Astrocyte of the spinal cord (primary cell): ENCODE results near the gene INPP5A.

Experiments used
- DNase-seq: peaks from one replicate; pipeline ENCODE4 v3.0.0; 2011; ENCODE audit warnings: low read depth, low spot score
- H3K4me3 ChIP-seq: 2 replicates; pipeline ENCODE4 v1.5.1; 2011; ENCODE audit warnings: low read depth, mild to moderate bottlenecking, low read length, moderate library complexity
- in situ Hi-C: cut with HindIII; loops from 2 replicates; pipeline ENCODE4 v1.10.0; 2017; ENCODE audit warnings: low sequenced_read_pairs
- TF ChIP-seq, protein P1 (sequence below): IDR thresholded peaks from 2 replicates; pipeline ENCODE4 v1.5.1; 2012; ENCODE audit warnings: low read depth, mild to moderate bottlenecking, low read length, inconsistent platforms

INPP5A gene

GRCh38 chr10:132808383-132809231 is 271.0 kb downstream of the INPP5A start:
- in situ Hi-C loops: no loop called here
- DNase-seq: no peak
- no peak overlapping the region for H3K4me3 ChIP-seq
- TF ChIP-seq, protein P1, sequence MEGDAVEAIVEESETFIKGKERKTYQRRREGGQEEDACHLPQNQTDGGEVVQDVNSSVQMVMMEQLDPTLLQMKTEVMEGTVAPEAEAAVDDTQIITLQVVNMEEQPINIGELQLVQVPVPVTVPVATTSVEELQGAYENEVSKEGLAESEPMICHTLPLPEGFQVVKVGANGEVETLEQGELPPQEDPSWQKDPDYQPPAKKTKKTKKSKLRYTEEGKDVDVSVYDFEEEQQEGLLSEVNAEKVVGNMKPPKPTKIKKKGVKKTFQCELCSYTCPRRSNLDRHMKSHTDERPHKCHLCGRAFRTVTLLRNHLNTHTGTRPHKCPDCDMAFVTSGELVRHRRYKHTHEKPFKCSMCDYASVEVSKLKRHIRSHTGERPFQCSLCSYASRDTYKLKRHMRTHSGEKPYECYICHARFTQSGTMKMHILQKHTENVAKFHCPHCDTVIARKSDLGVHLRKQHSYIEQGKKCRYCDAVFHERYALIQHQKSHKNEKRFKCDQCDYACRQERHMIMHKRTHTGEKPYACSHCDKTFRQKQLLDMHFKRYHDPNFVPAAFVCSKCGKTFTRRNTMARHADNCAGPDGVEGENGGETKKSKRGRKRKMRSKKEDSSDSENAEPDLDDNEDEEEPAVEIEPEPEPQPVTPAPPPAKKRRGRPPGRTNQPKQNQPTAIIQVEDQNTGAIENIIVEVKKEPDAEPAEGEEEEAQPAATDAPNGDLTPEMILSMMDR: no peak

DNA sequence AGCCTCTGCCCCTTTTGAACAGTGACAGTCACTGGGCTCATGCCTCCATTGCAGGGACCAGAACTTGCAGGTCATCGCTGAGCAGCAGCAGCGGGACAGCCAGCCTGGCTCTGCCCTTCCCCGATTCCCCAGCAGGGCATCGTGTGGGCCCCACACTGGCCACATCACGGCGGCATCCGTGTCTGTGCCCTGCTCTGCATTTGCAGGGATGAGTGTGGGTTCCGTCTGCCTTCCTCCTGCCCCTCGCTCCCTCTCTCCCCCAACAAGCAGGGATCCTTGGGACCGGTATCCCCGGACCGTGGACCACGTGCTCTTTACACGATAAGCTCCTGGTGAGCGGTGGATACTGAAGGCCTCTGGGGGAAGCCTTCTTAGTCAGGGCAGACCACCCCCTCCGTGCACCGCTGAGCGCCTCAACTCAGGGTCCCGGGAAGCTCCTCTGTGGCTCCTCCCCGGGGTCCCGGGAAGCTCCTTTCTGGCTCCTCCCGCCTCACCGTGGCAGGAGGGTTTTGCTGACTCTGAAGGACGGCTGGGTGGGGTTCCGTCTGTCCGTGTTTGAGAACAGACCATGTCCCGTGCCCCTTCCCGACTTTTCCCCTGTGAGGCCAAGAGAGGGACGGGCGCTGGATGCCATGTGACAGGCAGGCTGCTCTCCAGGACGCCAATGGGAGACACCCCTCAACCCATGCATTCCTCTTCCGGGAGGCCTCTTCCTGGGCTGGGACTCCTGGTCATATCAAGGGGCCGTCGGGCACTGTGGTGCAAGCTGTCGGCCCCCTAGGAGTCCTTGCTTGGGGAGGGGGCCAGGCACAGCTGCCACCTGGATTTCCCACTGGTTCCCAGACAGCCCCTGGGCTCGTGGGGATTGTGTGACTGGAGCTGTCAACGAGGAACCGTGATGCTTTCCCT is 271.9 kb downstream of the INPP5A start:
- DNase-seq: no peak
- H3K4me3 ChIP-seq: no peak overlapping the region
- in situ Hi-C loops: no loop called here
- TF ChIP-seq, protein P1: no peak

DNA sequence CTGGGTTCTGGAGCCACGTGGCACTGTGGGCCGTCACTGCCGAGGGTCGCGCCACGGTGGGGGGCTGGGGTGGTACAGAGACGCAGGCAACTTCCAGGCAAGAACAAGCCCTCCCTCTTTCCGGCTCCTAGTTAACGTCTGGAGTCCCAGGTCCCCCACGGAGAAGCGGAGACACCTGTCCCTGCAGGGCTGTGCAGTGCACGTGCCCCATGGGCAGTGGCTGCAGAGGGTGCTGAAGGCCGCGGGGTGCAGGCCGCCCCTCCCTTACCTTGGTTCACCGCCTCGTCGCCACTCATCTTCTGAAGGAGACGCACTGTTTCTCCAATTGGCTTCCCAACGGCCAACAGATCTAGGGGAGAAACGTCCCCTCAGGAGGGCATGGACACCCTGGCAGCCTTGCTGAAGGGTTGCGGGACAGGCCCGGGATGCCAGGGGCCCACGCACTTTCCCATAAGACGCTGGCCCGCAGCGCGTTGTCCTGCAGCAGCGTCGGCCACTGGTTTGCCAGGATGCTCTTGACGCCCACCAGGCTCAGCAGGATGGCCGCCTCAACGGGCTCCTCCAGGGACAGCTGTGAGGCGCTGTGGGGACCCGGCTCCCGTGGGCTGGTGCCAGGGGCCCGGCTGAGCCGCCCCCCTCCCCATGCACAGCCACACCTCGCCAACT is 272.7 kb downstream of the INPP5A start:
- no peak overlapping the region for H3K4me3 ChIP-seq
- TF ChIP-seq, protein P1: no peak
- DNase-seq: no peak
- in situ Hi-C loops: no loop called here

DNA sequence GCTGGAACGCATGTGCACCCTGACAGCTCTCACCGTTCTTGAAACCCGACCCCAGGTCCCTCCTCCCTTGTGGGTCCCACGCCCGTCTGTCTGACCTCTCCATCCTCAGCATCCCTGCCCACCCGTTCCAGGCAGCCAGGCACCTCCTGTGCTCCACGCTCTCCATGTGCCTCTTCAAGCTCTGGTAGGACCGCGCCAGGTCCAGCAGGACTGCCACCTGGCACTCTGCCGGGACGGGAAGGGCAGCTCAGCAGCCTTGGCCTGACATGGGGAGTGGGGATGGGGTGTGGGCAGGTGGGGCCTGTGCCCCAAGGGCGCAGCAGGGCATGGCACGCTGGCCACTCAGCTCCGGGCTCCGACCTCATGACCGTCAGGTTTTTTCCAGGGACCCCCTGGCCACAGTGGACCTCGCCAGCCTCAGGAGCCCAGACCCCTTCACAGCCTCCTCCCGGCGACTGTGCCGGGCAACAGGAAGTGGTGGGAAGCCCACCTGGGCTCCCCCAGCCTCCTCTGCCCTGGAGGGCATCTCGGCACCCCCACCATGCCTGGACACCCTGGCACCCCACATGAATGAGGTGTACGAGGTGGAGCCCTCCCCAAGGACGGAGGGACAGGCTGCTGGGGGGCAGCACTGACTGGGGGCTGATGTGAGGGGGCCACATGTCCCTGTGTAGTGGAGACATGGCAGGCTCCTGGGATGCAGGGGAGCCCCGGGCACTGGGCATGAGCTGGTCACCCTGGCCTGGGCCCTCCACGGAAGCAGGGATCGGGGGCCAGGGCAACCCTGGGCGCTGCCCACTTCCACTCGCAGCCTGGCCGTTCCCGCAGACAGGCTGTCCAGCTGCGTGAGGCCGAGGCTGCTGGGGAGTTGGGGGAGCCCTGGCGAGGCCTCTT is 273.5 kb downstream of the INPP5A start:
- in situ Hi-C loops: no loop called here
- TF ChIP-seq, protein P1: no peak
- no peak for DNase-seq
- H3K4me3 ChIP-seq: no peak overlapping the region

GRCh38 chr10:132811891-132812481 is 274.4 kb downstream of the INPP5A start:
- in situ Hi-C loops: no loop called here
- no peak overlapping the region for H3K4me3 ChIP-seq
- DNase-seq: no peak
- TF ChIP-seq, protein P1: no peak
